WTC11 (cell line): ENCODE measurements around the gene SYNGR3. TPM values are rescaled to one million over a fixed set of nuclear protein-coding genes. Genes with fewer than 3 reads are reported as not detected.

ENCODE experiments used
- ATAC-seq: fragments of 200-7000 bp; cut with Tn5 transposase; 2 replicates; pipeline ENCODE4 v1.10.0; 2021; ENCODE audit warnings: mild to moderate bottlenecking, moderate library complexity
- CTCF ChIA-PET: fragments of 300-600 bp; sonication (Branson Sonifier 250); formaldehyde crosslinking; loops from one replicate; lab custom pipeline; 2021; ENCODE audit warnings: antibody characterized with exemption; lab: Charles Lee
- POLR2A ChIA-PET: fragments of 350-600 bp; sonication (Branson Sonifier 250); formaldehyde crosslinking; loops from one replicate; lab custom pipeline; 2021; ENCODE audit warnings: antibody characterized with exemption; lab: Charles Lee
- DNase-seq: peaks from one replicate; pipeline ENCODE4 v3.0.0; 2021; ENCODE audit warnings: low spot score
- H3K27ac Mint-ChIP-seq: 2 replicates; pipeline ENCODE4 v1.8.0; 2021; ENCODE audit warnings: mixed read lengths
- H3K27me3 Mint-ChIP-seq: 2 replicates; pipeline ENCODE4 v1.8.0; 2021; ENCODE audit warnings: low read depth, mild to moderate bottlenecking, moderate library complexity, mixed read lengths
- H3K36me3 Mint-ChIP-seq: 2 replicates; pipeline ENCODE4 v1.8.0; 2021; ENCODE audit warnings: mixed read lengths
- H3K4me1 Mint-ChIP-seq: 2 replicates; pipeline ENCODE4 v1.8.0; 2022; ENCODE audit warnings: mixed read lengths
- H3K4me3 Mint-ChIP-seq: 2 replicates; pipeline ENCODE4 v1.8.0; 2021; ENCODE audit warnings: mild to moderate bottlenecking, moderate library complexity, mixed read lengths
- H3K9me3 Mint-ChIP-seq: 2 replicates; pipeline ENCODE4 v1.8.0; 2021; ENCODE audit warnings: mixed read lengths
- CDX4 ChIP-seq: fragments of 250-450 bp; sonication (Bioruptor Pico); IDR thresholded peaks from 2 replicates; pipeline ENCODE4 v1.9.0; 2021; ENCODE audit warnings: moderate library complexity, mild to moderate bottlenecking, inconsistent platforms, borderline replicate concordance
- E2F1 ChIP-seq: sonication (generic); formaldehyde crosslinking; IDR thresholded peaks from 2 replicates; pipeline ENCODE4 v1.8.0; 2022; ENCODE audit warnings: mild to moderate bottlenecking, missing genetic modification reagents
- E2F5 ChIP-seq: sonication (generic); formaldehyde crosslinking; IDR thresholded peaks from 2 replicates; pipeline ENCODE4 v1.8.1; 2022; ENCODE audit warnings: mild to moderate bottlenecking, moderate library complexity, missing genetic modification reagents
- GTF2I ChIP-seq: fragments of 250-450 bp; sonication (Bioruptor Pico); conservative IDR thresholded peaks from 2 replicates; pipeline ENCODE4 v1.4.0; 2021; ENCODE audit warnings: mild to moderate bottlenecking
- HMGA2 ChIP-seq: fragments of 250-450 bp; sonication (Bioruptor Pico); IDR thresholded peaks from 2 replicates; pipeline ENCODE4 v1.4.0; 2021; ENCODE audit warnings: mild to moderate bottlenecking, moderate library complexity
- HMGXB4 ChIP-seq: sonication (generic); formaldehyde crosslinking; IDR thresholded peaks from 2 replicates; pipeline ENCODE4 v1.8.1; 2023; ENCODE audit warnings: mild to moderate bottlenecking, moderate library complexity, missing genetic modification reagents
- JAZF1 ChIP-seq: fragments of 250-450 bp; sonication (Bioruptor Pico); IDR thresholded peaks from 2 replicates; pipeline ENCODE4 v1.9.0; 2021; ENCODE audit warnings: moderate library complexity, mild to moderate bottlenecking, inconsistent platforms
- MXD4 ChIP-seq: fragments of 250-450 bp; sonication (Bioruptor Pico); IDR thresholded peaks from 2 replicates; pipeline ENCODE4 v1.8.0; 2021; ENCODE audit warnings: mild to moderate bottlenecking, moderate library complexity, borderline replicate concordance
- MYBL2 ChIP-seq: sonication (generic); formaldehyde crosslinking; IDR thresholded peaks from 2 replicates; pipeline ENCODE4 v1.8.1; 2023; ENCODE audit warnings: mild to moderate bottlenecking, moderate library complexity, missing genetic modification reagents
- NFE2L1 ChIP-seq: sonication (generic); formaldehyde crosslinking; IDR thresholded peaks from 2 replicates; pipeline ENCODE4 v1.8.1; 2023; ENCODE audit warnings: missing genetic modification reagents
- PRDM15 ChIP-seq: sonication (generic); formaldehyde crosslinking; IDR thresholded peaks from 2 replicates; pipeline ENCODE4 v1.8.0; 2022; ENCODE audit warnings: missing genetic modification reagents
- PREB ChIP-seq: sonication (generic); formaldehyde crosslinking; IDR thresholded peaks from 2 replicates; pipeline ENCODE4 v1.8.1; 2022; ENCODE audit warnings: mild to moderate bottlenecking, missing genetic modification reagents, moderate library complexity, borderline replicate concordance
- PRRX2 ChIP-seq: fragments of 250-450 bp; sonication (Bioruptor Pico); IDR thresholded peaks from 2 replicates; pipeline ENCODE4 v1.8.0; 2021; ENCODE audit warnings: mild to moderate bottlenecking
- STAT6 ChIP-seq: sonication (generic); formaldehyde crosslinking; conservative IDR thresholded peaks from 2 replicates; pipeline ENCODE4 v1.8.1; 2023; ENCODE audit warnings: mild to moderate bottlenecking, low read depth, missing genetic modification reagents, moderate library complexity
- ZNF138 ChIP-seq: sonication (generic); formaldehyde crosslinking; conservative IDR thresholded peaks from 2 replicates; pipeline ENCODE4 v1.8.1; 2022; ENCODE audit warnings: mild to moderate bottlenecking, moderate library complexity, missing genetic modification reagents
- ZNF232 ChIP-seq: sonication (generic); formaldehyde crosslinking; IDR thresholded peaks from 2 replicates; pipeline ENCODE4 v1.8.0; 2022; ENCODE audit warnings: mild to moderate bottlenecking, missing genetic modification reagents
- ZNF263 ChIP-seq: sonication (generic); formaldehyde crosslinking; IDR thresholded peaks from 2 replicates; pipeline ENCODE4 v1.8.1; 2022; ENCODE audit warnings: low read depth, mild to moderate bottlenecking, moderate library complexity, missing genetic modification reagents
- ZNF671 ChIP-seq: fragments of 250-450 bp; sonication (Bioruptor Pico); IDR thresholded peaks from 2 replicates; pipeline ENCODE4 v1.8.0; 2021; ENCODE audit warnings: mild to moderate bottlenecking
- total RNA-seq: library from RNA; stranded (reverse); gene quantifications from 3 replicates; pipeline ENCODE4 v1.2.3, GENCODE V29; 2021

SYNGR3 gene
- total RNA-seq, 1 experiment from 2014 or later: 41.5 TPM

GRCh38 chr16:1982013-1982433 is 7.7 kb upstream of the SYNGR3 start (continued):
- TF ChIP-seq ZNF263 (CRISPR knock-in tag): no peak

GRCh38 chr16:1982991-1983543 is 6.7 kb upstream of the SYNGR3 start:
- H3K4me3 Mint-ChIP-seq: peak overlapping the region; percentile 69
- peaks cover 5% of the 10 kb centered on the region; the same call in 1 of the 2 replicates for H3K36me3 Mint-ChIP-seq
- ATAC-seq: no peak
- no peak for DNase-seq
- H3K9me3 Mint-ChIP-seq: no peaks in the 10 kb centered on the region
- peak; percentile 39; the same call in 1 of the 2 replicates for TF ChIP-seq GTF2I (CRISPR knock-in tag)
- TF ChIP-seq JAZF1 (CRISPR knock-in tag): no peak
- peak; percentile 2; the same call in 1 of the 2 replicates for TF ChIP-seq MYBL2
- no peak for TF ChIP-seq CDX4
- TF ChIP-seq ZNF263 (CRISPR knock-in tag): no peak
- no peak for TF ChIP-seq ZNF671 (CRISPR knock-in tag)
- peak overlapping the region; percentile 80; the same call in 1 of the 2 replicates for H3K27ac Mint-ChIP-seq
- H3K4me1 Mint-ChIP-seq: peaks cover 27% of the 10 kb centered on the region
- peaks cover 39% of the 10 kb centered on the region for H3K27me3 Mint-ChIP-seq
- CTCF ChIA-PET: interaction anchor here (0.7 to 4.4 kb wide), 3 partner anchors 21 to 1602 kb away, joined by 3 to 19 read pairs (median 3); no protein-coding TSS in a partner anchor
- POLR2A ChIA-PET: no interaction called here

GRCh38 chr16:1983544-1984346 is 6.0 kb upstream of the SYNGR3 start, which contains the start of gene GFER:
Gene GFER (plus strand): TSS chr16:1984193. CDS start chr16:1984219, 26 bp downstream.
- Mint-ChIP-seq H3K36me3 (peaks cover 5% of the 10 kb centered on the region; the same call in 1 of the 2 replicates), H3K27me3 (peaks cover 42% of the 10 kb centered on the region), H3K27ac (peak within 1 kb of the TSS; percentile 80), H3K4me1 (peaks cover 30% of the 10 kb centered on the region), H3K9me3 (no peaks in the 10 kb centered on the region), H3K4me3 (peak within 1 kb of the TSS; percentile 81)
- DNase-seq (peak; percentile 95), ATAC-seq (peak; percentile 78)
- ChIA-PET POLR2A (interaction anchor here (0.5 to 1.3 kb wide), 2 partner anchors 172 to 175 kb away, joined by 3 to 4 read pairs; partner anchors contain the start of gene TRAF7), CTCF (interaction anchor here (0.5 to 1.8 kb wide), 7 partner anchors 9 to 201 kb away, joined by 3 to 11 read pairs (median 3); partner anchors contain the start of genes NUBP2 and SPSB3)
- TF ChIP-seq MXD4 (CRISPR knock-in tag): no peak
- TF ChIP-seq E2F5 (CRISPR knock-in tag): peak; percentile 84
- no peak for TF ChIP-seq HMGA2 (CRISPR knock-in tag)
- no peak for TF ChIP-seq PREB (CRISPR knock-in tag)
- 0 out of 2 replicates have a peak, but pooled peaks have one; percentile 27 for TF ChIP-seq NFE2L1 (CRISPR knock-in tag)
- TF ChIP-seq E2F1: no peak
- TF ChIP-seq ZNF232 (CRISPR knock-in tag): peak; percentile 88
- TF ChIP-seq PRRX2 (CRISPR knock-in tag): peak; percentile 87; the same call in 1 of the 2 replicates
- TF ChIP-seq PRDM15 (CRISPR knock-in tag): no peak
- TF ChIP-seq HMGXB4: peak; percentile 72; the same call in 1 of the 2 replicates
- TF ChIP-seq STAT6 (CRISPR knock-in tag): no peak
- no peak for TF ChIP-seq ZNF138 (CRISPR knock-in tag)
